ENCODE results near the gene NTM. TPM values are rescaled to one million over a fixed set of nuclear protein-coding genes. Genes with fewer than 3 reads are reported as not detected.

Gene NTM
- total and polyA plus RNA-seq, 9 donors: 8.5 to 37.1 (median 22.6) TPM

- H3K4me3 ChIP-seq (ENCODE audit: low read length): no peak overlapping the region
- H3K36me3 ChIP-seq (ENCODE audit: control insufficient read depth, insufficient read depth, low read length): no peaks in the 10 kb centered on the region
- H3K27me3 ChIP-seq (ENCODE audit: control insufficient read depth, insufficient read depth, low read length): peaks cover 6% of the 10 kb centered on the region
- WGBS (ENCODE audit: insufficient coverage): 54% methylated on average over 4 of the region's 8 CpGs
- DNase-seq: no peak
- H3K4me1 ChIP-seq (ENCODE audit: control insufficient read depth, insufficient read depth, low read length): peaks cover 10% of the 10 kb centered on the region
- no peaks in the 10 kb centered on the region for H3K9me3 ChIP-seq (replicated peaks; ENCODE audit: control insufficient read depth, low read depth, low read length)
- no peak overlapping the region for H3K27ac ChIP-seq (ENCODE audit: low read length)
Observed at GRCh38 chr11:131665344-131665968, 295.0 kb downstream of the NTM start.

- no peak overlapping the region for H3K27ac ChIP-seq (ENCODE audit: low read length)
- H3K4me3 ChIP-seq (ENCODE audit: low read length): no peak overlapping the region
- no CpG with 5 or more reads among the region's 1 CpG for WGBS (ENCODE audit: insufficient coverage)
- peaks cover 6% of the 10 kb centered on the region for H3K27me3 ChIP-seq (ENCODE audit: control insufficient read depth, insufficient read depth, low read length)
- no peaks in the 10 kb centered on the region for H3K9me3 ChIP-seq (replicated peaks; ENCODE audit: control insufficient read depth, low read depth, low read length)
- no peak for DNase-seq
- H3K4me1 ChIP-seq (ENCODE audit: control insufficient read depth, insufficient read depth, low read length): peaks cover 10% of the 10 kb centered on the region
- no peaks in the 10 kb centered on the region for H3K36me3 ChIP-seq (ENCODE audit: control insufficient read depth, insufficient read depth, low read length)
Observed at GRCh38 chr11:131666006-131666405, 295.6 kb downstream of the NTM start.

GRCh38 chr11:131666617-131667016 is 296.2 kb downstream of the NTM start:
- no peak for DNase-seq
- peaks cover 13% of the 10 kb centered on the region for H3K4me1 ChIP-seq (ENCODE audit: control insufficient read depth, insufficient read depth, low read length)
- WGBS (ENCODE audit: insufficient coverage): 93% methylated on average over 4 of the region's 5 CpGs
- H3K9me3 ChIP-seq (replicated peaks; ENCODE audit: control insufficient read depth, low read depth, low read length): no peaks in the 10 kb centered on the region
- no peak overlapping the region for H3K27ac ChIP-seq (ENCODE audit: low read length)
- H3K27me3 ChIP-seq (ENCODE audit: control insufficient read depth, insufficient read depth, low read length): peaks cover 6% of the 10 kb centered on the region
- H3K4me3 ChIP-seq (ENCODE audit: low read length): no peak overlapping the region
- H3K36me3 ChIP-seq (ENCODE audit: control insufficient read depth, insufficient read depth, low read length): no peaks in the 10 kb centered on the region

- no peak overlapping the region for H3K27ac ChIP-seq (ENCODE audit: low read length)
- no peak overlapping the region for H3K4me3 ChIP-seq (ENCODE audit: low read length)
- DNase-seq: no peak
- H3K36me3 ChIP-seq (ENCODE audit: control insufficient read depth, insufficient read depth, low read length): no peaks in the 10 kb centered on the region
- WGBS (ENCODE audit: insufficient coverage): 86% methylated on average over 4 of the region's 4 CpGs
- peaks cover 14% of the 10 kb centered on the region for H3K4me1 ChIP-seq (ENCODE audit: control insufficient read depth, insufficient read depth, low read length)
- H3K27me3 ChIP-seq (ENCODE audit: control insufficient read depth, insufficient read depth, low read length): peaks cover 6% of the 10 kb centered on the region
- no peaks in the 10 kb centered on the region for H3K9me3 ChIP-seq (replicated peaks; ENCODE audit: control insufficient read depth, low read depth, low read length)
Observed at GRCh38 chr11:131667566-131667965, 297.2 kb downstream of the NTM start.

- 47% methylated on average over 3 of the region's 11 CpGs for WGBS (ENCODE audit: insufficient coverage)
- Histone ChIP-seq H3K4me1 (ENCODE audit: control insufficient read depth, insufficient read depth, low read length) (peaks cover 9% of the 10 kb centered on the region), H3K9me3 (replicated peaks; ENCODE audit: control insufficient read depth, low read depth, low read length) (no peaks in the 10 kb centered on the region), H3K4me3 (ENCODE audit: low read length) (no peak overlapping the region), H3K27me3 (ENCODE audit: control insufficient read depth, insufficient read depth, low read length) (peaks cover 6% of the 10 kb centered on the region), H3K36me3 (ENCODE audit: control insufficient read depth, insufficient read depth, low read length) (no peaks in the 10 kb centered on the region), H3K27ac (ENCODE audit: low read length) (no peak overlapping the region)
- no peak for DNase-seq
Observed at GRCh38 chr11:131668500-131669400, 298.3 kb downstream of the NTM start.

GRCh38 chr11:131669401-131669780 is 299.0 kb downstream of the NTM start:
- 21% methylated on average over 4 of the region's 4 CpGs for WGBS (ENCODE audit: insufficient coverage)

GRCh38 chr11:131670876-131671275 is 300.5 kb downstream of the NTM start:
- WGBS (ENCODE audit: insufficient coverage): 67% methylated on average over 3 of the region's 3 CpGs
- Histone ChIP-seq H3K4me3 (ENCODE audit: low read length) (no peak overlapping the region), H3K9me3 (replicated peaks; ENCODE audit: control insufficient read depth, low read depth, low read length) (no peaks in the 10 kb centered on the region), H3K27ac (ENCODE audit: low read length) (no peak overlapping the region), H3K27me3 (ENCODE audit: control insufficient read depth, insufficient read depth, low read length) (peaks cover 6% of the 10 kb centered on the region), H3K4me1 (ENCODE audit: control insufficient read depth, insufficient read depth, low read length) (peaks cover 9% of the 10 kb centered on the region), H3K36me3 (ENCODE audit: control insufficient read depth, insufficient read depth, low read length) (no peaks in the 10 kb centered on the region)
- DNase-seq: no peak

More at GRCh38 chr11:131669401-131669780, 299.0 kb downstream of the NTM start:
- Histone ChIP-seq H3K27ac (ENCODE audit: low read length) (no peak overlapping the region), H3K4me3 (ENCODE audit: low read length) (no peak overlapping the region), H3K9me3 (replicated peaks; ENCODE audit: control insufficient read depth, low read depth, low read length) (no peaks in the 10 kb centered on the region), H3K36me3 (ENCODE audit: control insufficient read depth, insufficient read depth, low read length) (no peaks in the 10 kb centered on the region), H3K27me3 (ENCODE audit: control insufficient read depth, insufficient read depth, low read length) (peaks cover 6% of the 10 kb centered on the region), H3K4me1 (ENCODE audit: control insufficient read depth, insufficient read depth, low read length) (peaks cover 9% of the 10 kb centered on the region)
- DNase-seq: no peak

- peaks cover 9% of the 10 kb centered on the region for H3K4me1 ChIP-seq (ENCODE audit: control insufficient read depth, insufficient read depth, low read length)
- H3K4me3 ChIP-seq (ENCODE audit: low read length): no peak overlapping the region
- WGBS (ENCODE audit: insufficient coverage): 79% methylated on average over 8 of the region's 8 CpGs
- DNase-seq: no peak
- H3K27ac ChIP-seq (ENCODE audit: low read length): no peak overlapping the region
- no peaks in the 10 kb centered on the region for H3K36me3 ChIP-seq (ENCODE audit: control insufficient read depth, insufficient read depth, low read length)
- no peaks in the 10 kb centered on the region for H3K9me3 ChIP-seq (replicated peaks; ENCODE audit: control insufficient read depth, low read depth, low read length)
- peaks cover 6% of the 10 kb centered on the region for H3K27me3 ChIP-seq (ENCODE audit: control insufficient read depth, insufficient read depth, low read length)
Observed at GRCh38 chr11:131671320-131671719, 300.9 kb downstream of the NTM start.

GRCh38 chr11:131671734-131672133 is 301.3 kb downstream of the NTM start:
- no peak overlapping the region for H3K4me3 ChIP-seq (ENCODE audit: low read length)
- H3K4me1 ChIP-seq (ENCODE audit: control insufficient read depth, insufficient read depth, low read length): peaks cover 9% of the 10 kb centered on the region
- no peak overlapping the region for H3K27ac ChIP-seq (ENCODE audit: low read length)
- peaks cover 6% of the 10 kb centered on the region for H3K27me3 ChIP-seq (ENCODE audit: control insufficient read depth, insufficient read depth, low read length)
- DNase-seq: no peak
- no peaks in the 10 kb centered on the region for H3K36me3 ChIP-seq (ENCODE audit: control insufficient read depth, insufficient read depth, low read length)
- 61% methylated on average over 11 of the region's 12 CpGs for WGBS (ENCODE audit: insufficient coverage)
- no peaks in the 10 kb centered on the region for H3K9me3 ChIP-seq (replicated peaks; ENCODE audit: control insufficient read depth, low read depth, low read length)

GRCh38 chr11:131672191-131672590 is 301.8 kb downstream of the NTM start:
- Histone ChIP-seq H3K4me1 (ENCODE audit: control insufficient read depth, insufficient read depth, low read length) (peaks cover 9% of the 10 kb centered on the region), H3K4me3 (ENCODE audit: low read length) (no peak overlapping the region), H3K27ac (ENCODE audit: low read length) (no peak overlapping the region), H3K36me3 (ENCODE audit: control insufficient read depth, insufficient read depth, low read length) (no peaks in the 10 kb centered on the region), H3K27me3 (ENCODE audit: control insufficient read depth, insufficient read depth, low read length) (peaks cover 6% of the 10 kb centered on the region), H3K9me3 (replicated peaks; ENCODE audit: control insufficient read depth, low read depth, low read length) (no peaks in the 10 kb centered on the region)
- WGBS (ENCODE audit: insufficient coverage): 68% methylated on average over 14 of the region's 15 CpGs
- DNase-seq: no peak

Data from muscle of leg (tissue), 11 donors.